GM12872 (cell line): ENCODE data around the gene FCMR.

Source experiments
- CTCF ChIP-seq: IDR thresholded peaks from 3 replicates; pipeline ENCODE4 v1.5.1; 2011; ENCODE audit warnings: low read depth, mild to moderate bottlenecking, low read length, moderate library complexity; ENCODE audit not compliant: insufficient read depth

Gene FCMR

DNA sequence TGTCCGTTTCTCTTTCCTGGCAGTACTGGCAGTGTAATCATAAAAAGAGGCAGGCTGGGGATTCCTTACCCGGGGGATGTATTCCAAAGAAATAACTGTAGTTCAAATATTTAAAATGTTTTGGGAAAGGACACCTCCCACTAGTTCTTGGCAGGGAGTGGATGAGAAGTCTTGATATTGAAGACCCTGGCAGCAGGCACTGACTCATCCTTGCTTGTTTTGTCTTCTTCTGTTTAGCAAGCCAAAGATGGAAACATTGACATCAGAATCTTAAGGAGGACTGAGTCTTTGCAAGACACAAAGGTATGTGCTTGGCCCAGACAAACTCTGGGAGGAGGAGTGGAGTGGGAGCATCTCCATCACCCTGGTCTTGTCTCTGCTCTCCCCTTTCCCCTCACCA lies 55.7 kb downstream of the FCMR start:
- TF ChIP-seq CTCF: no peak

GRCh38 chr1:206864939-206865671 lies 56.6 kb downstream of the FCMR start, which contains the start of gene IL20:
Gene IL20, plus strand, starts transcription at chr1:206865623. Its CDS starts 230 bp downstream, at chr1:206865853.
- peak; percentile 98 for TF ChIP-seq CTCF

GRCh38 chr1:206863266-206863665 lies 58.5 kb downstream of the FCMR start:
- TF ChIP-seq CTCF: no peak

DNA sequence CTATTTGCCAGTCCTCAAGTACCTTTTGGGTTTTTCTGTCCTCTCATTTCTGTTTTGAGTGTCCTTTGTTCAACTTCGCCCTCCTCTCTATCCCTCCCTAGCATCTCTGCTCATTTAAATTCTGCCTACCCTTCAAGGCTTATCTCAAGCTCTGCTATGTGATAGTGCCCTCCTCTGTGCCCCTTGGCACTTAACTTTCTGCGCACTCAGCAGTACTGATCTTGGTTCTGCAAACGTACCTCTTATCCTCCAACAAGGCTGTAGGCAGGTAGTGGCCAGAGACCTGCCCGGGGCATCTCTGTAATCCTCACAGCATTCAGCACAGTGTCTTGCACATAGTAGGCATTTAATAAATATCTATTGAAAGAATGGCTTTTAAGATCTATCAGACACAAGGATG lies 61.6 kb downstream of the FCMR start:
- no peak for TF ChIP-seq CTCF

DNA sequence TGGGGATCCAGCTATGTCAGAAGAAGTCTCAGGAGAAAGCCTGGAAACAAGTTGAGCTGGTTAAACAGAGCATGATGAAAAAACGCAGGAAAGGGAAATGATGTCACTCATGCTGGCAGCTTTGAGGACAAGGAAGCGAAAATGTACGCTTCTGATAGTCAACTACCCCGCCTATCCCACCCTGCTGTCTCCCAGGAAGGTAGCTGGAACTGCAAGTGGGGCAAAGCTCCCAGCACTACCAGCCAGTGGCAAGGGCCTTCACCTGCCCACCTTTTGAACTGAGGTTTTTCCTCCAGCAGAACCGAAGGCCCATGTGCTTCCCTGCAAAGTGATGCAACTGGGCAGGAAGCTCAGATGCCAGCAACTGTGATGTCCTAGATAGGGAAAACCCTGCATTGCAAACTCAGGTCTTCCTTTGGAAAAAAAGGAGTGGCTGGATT lies 62.6 kb downstream of the FCMR start:
- TF ChIP-seq CTCF: no peak

DNA sequence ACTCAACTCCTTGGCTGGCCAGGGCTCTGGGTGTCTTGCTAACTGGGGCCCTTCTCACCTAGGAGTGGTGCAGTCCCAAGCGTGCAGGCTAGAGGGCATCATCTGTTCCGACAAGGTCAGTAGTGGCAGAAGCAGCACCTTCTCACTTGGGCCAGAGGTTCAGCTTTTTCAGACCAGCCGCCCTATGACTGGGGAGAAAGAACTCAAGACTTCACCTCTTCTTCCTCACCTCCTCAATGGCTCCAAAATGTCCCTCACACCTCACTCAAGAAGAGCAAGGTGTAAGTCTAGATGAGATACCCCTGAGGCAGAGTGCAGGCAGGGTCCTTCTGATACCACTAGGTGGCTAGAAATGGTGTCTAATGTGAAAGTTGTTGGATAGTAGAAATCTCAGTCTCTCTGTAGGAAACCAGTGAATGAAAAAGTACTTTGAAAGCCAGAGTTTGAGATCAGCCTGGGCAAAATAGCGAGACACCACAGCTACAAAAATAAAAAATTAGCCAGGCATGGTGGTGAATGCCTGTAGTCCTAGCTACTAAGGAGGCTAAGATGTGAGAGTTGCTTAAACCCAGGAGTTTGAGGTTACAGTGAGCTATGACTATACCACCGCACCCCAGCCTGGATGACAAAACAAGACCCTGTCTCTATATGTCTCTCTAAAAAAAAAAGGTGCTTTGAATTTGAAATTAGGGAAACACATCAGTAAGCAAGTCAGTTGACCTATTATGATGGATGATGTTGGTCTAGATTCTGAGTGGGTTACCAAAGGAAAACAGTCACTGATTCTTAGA lies 64.9 kb downstream of the FCMR start:
- peak; percentile 56 for TF ChIP-seq CTCF

DNA sequence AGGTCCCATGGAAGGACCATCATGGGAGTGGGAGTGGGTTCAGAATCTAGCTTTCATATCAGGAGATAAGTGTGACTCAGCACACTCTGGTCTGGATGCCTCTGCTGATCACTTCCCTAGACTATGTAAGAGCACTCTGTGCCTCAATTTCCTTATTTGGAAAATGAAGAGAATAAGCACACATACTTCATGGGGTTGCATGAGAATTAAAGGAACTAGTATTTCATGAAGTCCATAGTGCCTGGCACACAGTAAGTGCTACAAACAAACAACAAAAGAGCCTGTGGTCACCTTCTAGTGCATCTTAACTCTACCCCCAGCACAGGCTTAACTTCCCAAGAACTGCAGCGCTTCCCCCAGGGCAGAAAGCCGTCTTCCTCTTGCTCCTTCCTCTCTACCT lies 65.9 kb downstream of the FCMR start:
- TF ChIP-seq CTCF: no peak
